Measurements from ENCODE around the gene MPPED2.
A peak's percentile ranks its signal among the peaks of the same experiment; 100 is the strongest.

The MPPED2 gene

DNA sequence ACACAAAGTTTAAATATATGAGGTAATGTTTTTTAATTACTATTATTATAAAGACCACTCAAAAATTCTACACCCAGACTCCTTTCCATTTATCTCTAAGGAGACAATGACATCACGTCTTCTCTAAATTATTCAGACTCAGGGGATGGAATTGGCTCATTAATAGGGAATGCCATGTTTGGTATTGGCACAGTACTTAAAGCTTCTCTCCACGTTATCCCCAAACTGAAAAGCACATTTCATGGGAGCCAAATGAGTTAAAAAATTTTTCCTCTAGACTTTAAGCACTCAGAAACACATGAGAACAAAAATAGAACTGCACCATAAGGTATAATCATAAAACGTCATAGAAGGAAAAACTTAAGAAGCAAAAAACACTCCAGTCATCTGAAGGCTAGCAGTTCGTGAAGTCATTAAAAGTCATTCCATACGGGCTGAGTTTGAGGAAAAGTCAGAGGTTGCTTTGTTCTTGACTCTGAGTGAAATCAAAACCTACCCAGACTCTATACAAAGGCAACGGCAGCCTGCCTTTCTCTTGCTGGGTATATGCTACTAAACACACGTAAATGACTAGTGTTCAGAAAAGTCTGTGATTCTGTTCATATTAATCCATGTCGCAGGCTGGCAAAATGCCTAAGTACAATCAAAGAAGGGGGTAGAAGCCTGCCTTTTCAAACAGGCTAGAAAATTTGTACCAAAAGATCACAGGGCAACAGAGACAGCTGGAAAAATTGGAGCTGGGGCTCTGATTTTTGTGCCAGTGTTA, 8.7 kb upstream of the MPPED2 start:
- H3K4me1 ChIP-seq (ENCODE audit: control insufficient read depth, insufficient read depth, low read length): no peaks in the 10 kb centered on the region
- no peak overlapping the region for H3K9ac ChIP-seq (ENCODE audit: low read depth, low read length)
- H3K4me2 ChIP-seq (ENCODE audit: low read length): no peak overlapping the region
- H3K9me3 ChIP-seq (replicated peaks; ENCODE audit: low read length): no peaks in the 10 kb centered on the region
- H3K36me3 ChIP-seq (ENCODE audit: insufficient read depth, low read length): no peaks in the 10 kb centered on the region
- no peak overlapping the region for H3K4me3 ChIP-seq (ENCODE audit: low read length)
- H3K27me3 ChIP-seq (ENCODE audit: control insufficient read depth, insufficient read depth, low read length): no peaks in the 10 kb centered on the region

DNA sequence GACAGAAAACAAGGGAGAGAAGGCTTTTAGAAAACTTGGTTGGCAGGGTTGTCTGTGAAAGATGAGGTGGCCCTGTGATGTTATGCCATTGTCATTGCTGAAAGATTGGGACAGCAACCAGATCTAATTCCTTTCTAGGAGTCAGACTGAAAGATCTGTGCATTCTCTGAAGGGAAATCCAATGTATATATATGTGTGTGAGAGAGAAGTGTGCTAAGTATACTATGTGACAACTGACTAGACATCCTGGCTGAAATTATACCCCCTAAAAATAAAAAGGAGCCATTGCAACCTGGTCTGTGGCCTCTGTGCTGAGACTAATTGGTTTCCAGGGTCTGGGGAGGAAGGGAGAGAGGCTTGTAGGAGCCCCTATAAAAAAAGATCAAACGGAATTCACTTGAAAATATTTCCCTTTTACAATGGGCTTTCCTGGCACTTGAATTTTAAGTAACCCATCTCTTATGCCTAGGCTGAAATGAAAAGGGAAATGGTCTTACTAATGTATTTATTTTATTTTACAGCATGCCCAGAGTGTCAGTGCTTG, 1.2 kb upstream of the MPPED2 start:
- no peak overlapping the region for H3K9ac ChIP-seq (ENCODE audit: low read depth, low read length)
- H3K4me1 ChIP-seq (ENCODE audit: control insufficient read depth, insufficient read depth, low read length): no peaks in the 10 kb centered on the region
- H3K4me2 ChIP-seq (ENCODE audit: low read length): no peak overlapping the region
- no peak overlapping the region for H3K4me3 ChIP-seq (ENCODE audit: low read length)
- peaks cover 49% of the 10 kb centered on the region for H3K27me3 ChIP-seq (ENCODE audit: control insufficient read depth, insufficient read depth, low read length)
- H3K9me3 ChIP-seq (replicated peaks; ENCODE audit: low read length): no peaks in the 10 kb centered on the region
- H3K36me3 ChIP-seq (ENCODE audit: insufficient read depth, low read length): no peaks in the 10 kb centered on the region

DNA sequence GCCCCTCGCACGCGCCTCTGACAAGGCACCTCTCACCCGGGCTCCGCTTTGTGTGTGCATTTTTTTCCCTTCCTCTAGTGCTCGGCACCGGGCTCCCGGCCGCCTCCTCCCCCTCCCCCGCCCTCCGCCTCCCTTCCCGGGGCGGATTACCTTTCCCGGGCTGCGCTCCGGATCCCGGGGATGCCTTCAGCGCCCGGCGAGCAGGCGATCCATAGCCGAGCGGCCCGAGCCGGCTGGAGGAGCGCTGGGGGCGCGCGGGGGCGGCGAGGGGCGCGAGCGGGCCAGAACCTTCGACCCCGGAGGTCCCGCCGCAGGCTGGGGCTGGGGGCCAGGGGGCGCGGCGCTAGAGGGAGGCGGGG, 282 bp downstream of the MPPED2 start:
- Histone ChIP-seq H3K27me3 (ENCODE audit: control insufficient read depth, insufficient read depth, low read length) (peaks cover 49% of the 10 kb centered on the region), H3K9ac (ENCODE audit: low read depth, low read length) (no peak overlapping the region)

DNA sequence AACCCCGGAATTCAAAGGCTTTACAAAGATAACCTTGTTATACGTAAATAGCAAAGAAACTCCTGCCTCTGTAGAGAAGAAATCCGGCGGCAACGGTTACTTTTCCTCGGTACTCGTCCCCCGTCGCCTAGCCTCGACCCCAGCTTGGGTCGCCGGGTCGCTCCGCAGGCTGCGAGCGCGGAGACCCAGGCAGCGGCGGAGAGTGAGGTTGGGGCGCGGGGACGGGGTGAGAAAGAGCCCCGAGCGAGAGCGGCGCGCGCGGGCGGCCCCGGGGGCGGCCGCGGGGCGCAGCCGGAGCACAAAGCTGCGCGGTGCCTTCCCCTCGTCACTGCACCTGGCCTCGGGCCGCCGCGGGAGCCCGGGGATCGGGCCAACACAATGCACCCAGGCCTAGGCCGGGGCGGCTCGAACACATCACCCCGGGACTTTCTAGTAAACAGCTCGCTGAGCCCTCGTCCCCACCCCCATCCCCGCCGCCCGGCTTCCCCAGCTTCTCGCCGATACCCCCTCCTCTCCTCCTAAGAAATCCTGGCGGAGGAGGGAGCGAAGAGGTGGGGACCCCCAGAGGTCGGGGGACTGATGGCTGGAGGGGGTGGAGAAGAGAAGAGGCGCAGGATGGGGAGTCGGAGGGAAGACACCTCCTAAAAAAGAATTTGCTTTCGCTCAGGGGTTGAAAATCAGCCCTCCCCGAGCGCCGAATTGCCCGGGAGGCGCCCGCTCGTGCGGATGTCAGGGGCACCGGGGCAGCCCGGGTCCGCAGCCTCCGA, 845 bp downstream of the MPPED2 start:
- Histone ChIP-seq H3K4me2 (ENCODE audit: low read length) (peak overlapping the region; percentile 69), H3K27me3 (ENCODE audit: control insufficient read depth, insufficient read depth, low read length) (peaks cover 49% of the 10 kb centered on the region), H3K4me1 (ENCODE audit: control insufficient read depth, insufficient read depth, low read length) (no peaks in the 10 kb centered on the region), H3K4me3 (ENCODE audit: low read length) (peak overlapping the region; percentile 49), H3K9me3 (replicated peaks; ENCODE audit: low read length) (no peaks in the 10 kb centered on the region), H3K9ac (ENCODE audit: low read depth, low read length) (no peak overlapping the region), H3K36me3 (ENCODE audit: insufficient read depth, low read length) (no peaks in the 10 kb centered on the region)

More for the DNA sequence above, 282 bp downstream of the MPPED2 start:
- Histone ChIP-seq H3K9me3 (replicated peaks; ENCODE audit: low read length) (no peaks in the 10 kb centered on the region), H3K4me1 (ENCODE audit: control insufficient read depth, insufficient read depth, low read length) (no peaks in the 10 kb centered on the region), H3K4me3 (ENCODE audit: low read length) (no peak overlapping the region), H3K36me3 (ENCODE audit: insufficient read depth, low read length) (no peaks in the 10 kb centered on the region), H3K4me2 (ENCODE audit: low read length) (peak overlapping the region; percentile 69)

DNA sequence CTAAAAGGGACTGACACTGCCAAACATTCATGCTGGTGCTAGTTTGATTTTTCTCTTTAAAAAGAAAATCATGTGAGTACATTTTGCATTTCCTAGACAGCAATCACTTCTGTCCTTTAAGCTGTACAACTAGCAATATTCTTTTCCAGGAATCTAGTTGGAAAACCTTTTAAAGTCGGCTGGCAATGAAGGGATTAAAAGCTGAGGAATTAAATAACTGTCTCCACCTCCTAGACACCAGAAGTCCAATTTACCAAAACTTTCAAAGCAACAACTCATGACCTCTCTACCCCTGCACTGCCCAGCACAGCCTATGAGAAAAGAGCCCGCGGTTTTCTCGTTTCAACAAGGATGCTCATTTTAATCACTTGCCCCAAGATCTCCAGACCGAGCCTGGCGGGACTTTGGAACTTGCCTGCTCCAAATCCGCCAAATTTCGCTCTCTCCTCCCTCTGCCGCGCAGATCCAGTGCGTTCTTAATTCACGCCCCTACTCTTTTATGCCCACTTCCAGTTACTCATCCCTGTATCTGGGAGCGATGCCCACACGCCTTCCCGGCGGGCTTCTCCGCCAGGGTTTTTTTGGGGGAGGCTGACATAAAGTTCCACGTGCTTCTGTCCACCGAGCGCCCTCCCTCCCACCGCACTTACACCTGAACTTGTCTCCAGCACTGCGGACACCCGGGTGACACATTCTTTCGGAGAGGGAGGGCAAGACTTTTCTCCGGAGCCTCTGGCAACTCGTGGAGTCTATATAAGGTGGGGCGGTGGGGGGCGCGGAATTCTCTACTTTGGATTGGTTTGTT, 2.5 kb downstream of the MPPED2 start:
- H3K4me2 ChIP-seq (ENCODE audit: low read length): no peak overlapping the region
- H3K9ac ChIP-seq (ENCODE audit: low read depth, low read length): no peak overlapping the region

DNA sequence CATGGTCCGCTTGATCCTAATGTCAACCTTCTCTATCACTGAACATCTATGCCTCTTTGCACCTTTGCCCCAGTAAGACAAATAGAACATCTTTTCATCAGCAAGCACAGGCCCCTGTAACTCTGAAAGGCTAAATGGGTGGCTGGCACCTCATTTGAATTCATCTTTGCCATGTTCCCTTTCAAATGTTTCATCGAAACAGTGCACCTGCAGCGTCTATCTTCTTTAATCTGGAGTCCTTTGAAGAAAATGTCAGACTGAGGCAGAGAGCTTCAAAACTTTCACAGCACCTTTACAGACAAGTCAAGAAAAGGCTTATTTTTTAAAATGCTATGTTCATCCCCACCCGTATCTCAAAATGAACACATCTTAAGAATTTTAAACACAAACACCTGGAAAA, 3.4 kb downstream of the MPPED2 start:
- Histone ChIP-seq H3K4me1 (ENCODE audit: control insufficient read depth, insufficient read depth, low read length) (no peaks in the 10 kb centered on the region), H3K36me3 (ENCODE audit: insufficient read depth, low read length) (no peaks in the 10 kb centered on the region), H3K4me3 (ENCODE audit: low read length) (no peak overlapping the region), H3K9ac (ENCODE audit: low read depth, low read length) (no peak overlapping the region), H3K27me3 (ENCODE audit: control insufficient read depth, insufficient read depth, low read length) (peaks cover 44% of the 10 kb centered on the region), H3K9me3 (replicated peaks; ENCODE audit: low read length) (no peaks in the 10 kb centered on the region), H3K4me2 (ENCODE audit: low read length) (no peak overlapping the region)

More for the DNA sequence above, 2.5 kb downstream of the MPPED2 start:
- H3K36me3 ChIP-seq (ENCODE audit: insufficient read depth, low read length): no peaks in the 10 kb centered on the region
- H3K27me3 ChIP-seq (ENCODE audit: control insufficient read depth, insufficient read depth, low read length): peaks cover 49% of the 10 kb centered on the region
- no peaks in the 10 kb centered on the region for H3K4me1 ChIP-seq (ENCODE audit: control insufficient read depth, insufficient read depth, low read length)
- H3K9me3 ChIP-seq (replicated peaks; ENCODE audit: low read length): no peaks in the 10 kb centered on the region
- no peak overlapping the region for H3K4me3 ChIP-seq (ENCODE audit: low read length)

DNA sequence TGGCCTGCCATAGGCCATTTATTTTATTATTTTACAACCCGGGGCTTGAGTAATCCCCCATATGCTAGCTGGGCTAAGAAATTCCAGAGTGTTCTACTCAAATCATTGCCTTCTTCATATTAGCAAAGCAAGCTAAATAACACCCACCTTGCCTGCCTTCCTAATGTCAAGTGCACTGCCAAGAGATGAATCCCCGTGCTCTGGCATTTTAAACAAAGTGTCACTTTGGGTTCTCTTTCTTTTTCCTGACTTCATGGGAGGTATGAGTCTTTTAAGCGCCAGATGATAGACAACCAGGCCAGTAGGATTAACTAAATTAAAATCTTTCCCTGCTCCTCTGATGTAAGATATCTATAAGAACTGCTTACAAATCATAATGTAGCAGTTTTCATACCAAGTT, 4.5 kb downstream of the MPPED2 start:
- peaks cover 34% of the 10 kb centered on the region for H3K27me3 ChIP-seq (ENCODE audit: control insufficient read depth, insufficient read depth, low read length)
- H3K4me3 ChIP-seq (ENCODE audit: low read length): no peak overlapping the region
- no peaks in the 10 kb centered on the region for H3K4me1 ChIP-seq (ENCODE audit: control insufficient read depth, insufficient read depth, low read length)
- H3K9me3 ChIP-seq (replicated peaks; ENCODE audit: low read length): no peaks in the 10 kb centered on the region
- H3K36me3 ChIP-seq (ENCODE audit: insufficient read depth, low read length): no peaks in the 10 kb centered on the region
- no peak overlapping the region for H3K4me2 ChIP-seq (ENCODE audit: low read length)
- H3K9ac ChIP-seq (ENCODE audit: low read depth, low read length): no peak overlapping the region

DNA sequence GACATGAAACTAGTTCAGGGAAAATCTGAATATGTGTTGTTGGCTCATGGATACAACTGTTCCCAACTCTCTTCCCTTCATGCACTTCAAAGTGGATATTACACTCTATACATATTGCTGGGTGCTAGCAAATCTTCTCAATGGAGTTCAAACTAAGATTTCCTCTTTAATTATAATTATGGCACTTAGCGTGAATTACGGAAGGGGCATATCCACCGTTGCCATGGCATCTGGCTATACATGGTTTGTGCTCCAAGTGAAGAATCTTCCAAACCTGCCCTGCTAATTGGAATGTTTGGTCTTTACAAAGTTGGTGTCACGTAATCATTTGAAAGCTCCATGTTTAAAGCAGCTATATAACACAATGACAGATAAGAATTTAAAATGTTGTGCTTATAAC, 5.6 kb downstream of the MPPED2 start:
- no peak overlapping the region for H3K9ac ChIP-seq (ENCODE audit: low read depth, low read length)
- peaks cover 28% of the 10 kb centered on the region for H3K27me3 ChIP-seq (ENCODE audit: control insufficient read depth, insufficient read depth, low read length)
- no peak overlapping the region for H3K4me3 ChIP-seq (ENCODE audit: low read length)
- no peak overlapping the region for H3K4me2 ChIP-seq (ENCODE audit: low read length)
- no peaks in the 10 kb centered on the region for H3K9me3 ChIP-seq (replicated peaks; ENCODE audit: low read length)
- no peaks in the 10 kb centered on the region for H3K4me1 ChIP-seq (ENCODE audit: control insufficient read depth, insufficient read depth, low read length)
- H3K36me3 ChIP-seq (ENCODE audit: insufficient read depth, low read length): no peaks in the 10 kb centered on the region

DNA sequence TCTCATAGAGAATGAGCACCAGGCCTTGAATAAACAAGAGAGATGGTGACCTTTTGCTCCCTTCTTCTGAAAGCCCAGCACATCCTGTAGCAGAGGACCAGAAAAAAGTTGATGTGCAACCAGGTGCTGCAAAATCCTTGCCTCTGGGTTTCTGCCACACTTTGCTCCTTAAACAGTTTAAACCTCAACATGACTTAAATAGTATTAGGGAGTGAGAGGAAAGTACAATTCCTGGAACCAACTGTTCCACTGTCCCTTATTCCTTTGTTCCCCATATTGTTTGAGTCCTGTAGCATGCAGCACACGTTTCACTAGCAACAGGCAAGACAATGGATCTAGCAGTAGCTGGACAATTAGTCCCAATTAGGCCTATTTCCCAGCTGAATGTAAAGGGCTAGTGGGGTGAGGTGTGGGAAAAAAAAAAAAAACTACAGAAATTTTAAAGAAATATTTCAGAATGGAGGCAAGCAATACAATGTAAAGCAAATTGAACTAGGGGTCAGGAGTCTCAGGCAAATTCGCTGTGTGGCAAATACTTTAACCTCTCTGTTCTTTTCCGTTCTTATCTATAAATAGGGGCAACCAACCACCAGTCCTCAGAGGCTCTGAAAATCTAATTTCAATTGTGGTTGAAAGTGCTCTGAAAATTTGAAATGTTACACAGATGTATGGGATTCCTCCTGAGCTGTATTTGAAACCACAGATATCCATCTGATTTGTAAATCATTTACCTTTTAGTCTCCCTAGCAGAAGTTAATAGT, 6.6 kb downstream of the MPPED2 start:
- no peaks in the 10 kb centered on the region for H3K4me1 ChIP-seq (ENCODE audit: control insufficient read depth, insufficient read depth, low read length)
- H3K4me2 ChIP-seq (ENCODE audit: low read length): no peak overlapping the region
- H3K27me3 ChIP-seq (ENCODE audit: control insufficient read depth, insufficient read depth, low read length): peaks cover 19% of the 10 kb centered on the region
- H3K36me3 ChIP-seq (ENCODE audit: insufficient read depth, low read length): no peaks in the 10 kb centered on the region
- no peak overlapping the region for H3K9ac ChIP-seq (ENCODE audit: low read depth, low read length)
- no peak overlapping the region for H3K4me3 ChIP-seq (ENCODE audit: low read length)
- no peaks in the 10 kb centered on the region for H3K9me3 ChIP-seq (replicated peaks; ENCODE audit: low read length)

DNA sequence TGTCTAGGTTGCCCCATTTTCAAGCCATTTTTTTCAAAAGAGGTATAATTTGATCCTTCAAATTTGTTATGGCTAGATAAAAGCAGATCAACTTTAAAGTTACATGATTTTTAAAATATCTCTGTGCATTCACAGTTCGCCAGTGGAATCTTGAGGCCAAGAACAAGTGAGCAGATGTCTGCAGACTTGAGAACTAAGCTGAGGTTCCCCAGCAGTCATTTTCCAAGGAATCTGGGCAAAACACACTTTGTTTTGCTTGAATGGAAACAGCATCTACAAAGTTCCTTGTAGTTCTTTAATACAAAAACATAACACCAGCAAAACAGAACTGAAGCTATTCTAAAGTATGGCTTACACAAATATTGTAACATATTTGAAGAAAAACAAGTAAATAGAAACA, 7.7 kb downstream of the MPPED2 start:
- H3K27me3 ChIP-seq (ENCODE audit: control insufficient read depth, insufficient read depth, low read length): peaks cover 7% of the 10 kb centered on the region
- H3K9ac ChIP-seq (ENCODE audit: low read depth, low read length): no peak overlapping the region
- H3K4me1 ChIP-seq (ENCODE audit: control insufficient read depth, insufficient read depth, low read length): no peaks in the 10 kb centered on the region
- H3K4me2 ChIP-seq (ENCODE audit: low read length): no peak overlapping the region
- H3K4me3 ChIP-seq (ENCODE audit: low read length): no peak overlapping the region
- no peaks in the 10 kb centered on the region for H3K36me3 ChIP-seq (ENCODE audit: insufficient read depth, low read length)
- H3K9me3 ChIP-seq (replicated peaks; ENCODE audit: low read length): no peaks in the 10 kb centered on the region

DNA sequence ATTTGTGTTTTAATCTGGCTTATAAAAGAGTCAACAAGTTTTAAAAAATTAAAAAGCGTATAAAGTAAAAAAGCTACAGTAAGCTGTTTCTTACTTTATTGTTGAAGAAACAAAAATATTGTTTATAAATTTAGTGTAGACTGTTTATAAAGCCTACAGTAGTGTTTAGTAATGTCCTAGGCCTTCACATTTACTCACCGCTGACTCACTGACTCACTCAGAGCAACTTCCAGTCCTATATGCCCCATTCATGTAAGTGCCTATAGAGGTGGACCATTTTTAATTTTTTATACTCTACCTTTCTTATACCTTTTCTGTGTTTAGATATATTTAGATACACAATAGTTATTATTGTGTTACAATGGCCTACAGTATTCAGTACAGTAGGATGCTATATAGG, 12.2 kb downstream of the MPPED2 start:
- Histone ChIP-seq H3K9ac (ENCODE audit: low read depth, low read length) (no peak overlapping the region), H3K4me1 (ENCODE audit: control insufficient read depth, insufficient read depth, low read length) (no peaks in the 10 kb centered on the region), H3K9me3 (replicated peaks; ENCODE audit: low read length) (no peaks in the 10 kb centered on the region), H3K4me2 (ENCODE audit: low read length) (no peak overlapping the region), H3K27me3 (ENCODE audit: control insufficient read depth, insufficient read depth, low read length) (no peaks in the 10 kb centered on the region), H3K36me3 (ENCODE audit: insufficient read depth, low read length) (no peaks in the 10 kb centered on the region), H3K4me3 (ENCODE audit: low read length) (no peak overlapping the region)
